Parathyroid adenoma (tissue), 2 donors: Measurements from ENCODE around the gene ERAP2.

ENCODE experiments used
- H2AFZ ChIP-seq: fragments of 300-600 bp; sonication (generic); one replicate; pipeline ENCODE4 v1.7.0; 2017; ENCODE audit warnings: antibody characterized with exemption, mild to moderate bottlenecking
- H3K27ac ChIP-seq: fragments of 300-600 bp; sonication (generic); one replicate; pipeline ENCODE4 v1.7.0; 2017
- H3K27me3 ChIP-seq: fragments of 300-600 bp; sonication (generic); one replicate; pipeline ENCODE4 v1.7.0; 2017; ENCODE audit warnings: low read length; ENCODE audit not compliant: control insufficient read depth, insufficient read depth
- H3K36me3 ChIP-seq: fragments of 300-600 bp; sonication (generic); one replicate; pipeline ENCODE4 v1.7.0; 2017; ENCODE audit warnings: low read length; ENCODE audit not compliant: control insufficient read depth, insufficient read depth
- H3K4me1 ChIP-seq: fragments of 300-600 bp; sonication (generic); one replicate; pipeline ENCODE4 v1.7.0; 2017; ENCODE audit warnings: control low read depth
- H3K4me2 ChIP-seq: fragments of 300-600 bp; sonication (generic); one replicate; pipeline ENCODE4 v1.7.0; 2017; ENCODE audit warnings: low read length
- H3K4me3 ChIP-seq: fragments of 300-600 bp; sonication (generic); one replicate; pipeline ENCODE4 v1.7.0; 2017; ENCODE audit warnings: low read depth, low read length
- H3K79me2 ChIP-seq: fragments of 300-600 bp; sonication (generic); one replicate; pipeline ENCODE4 v1.7.0; 2017; ENCODE audit warnings: control low read depth
- H3K9ac ChIP-seq: fragments of 300-600 bp; sonication (generic); one replicate; pipeline ENCODE4 v1.7.0; 2017; ENCODE audit warnings: mild to moderate bottlenecking
- H3K9me3 ChIP-seq: fragments of 300-600 bp; sonication (generic); one replicate; pipeline ENCODE4 v1.7.0; 2017; ENCODE audit warnings: low read length; ENCODE audit not compliant: control insufficient read depth
- CTCF ChIP-seq: fragments of 300-600 bp; sonication (generic); IDR thresholded peaks from one replicate; pipeline ENCODE4 v1.7.0; 2017; ENCODE audit warnings: antibody characterized with exemption, mild to moderate bottlenecking
- donor health status: primary hyperparathyroidism.

The ERAP2 gene

GRCh38 chr5:96901841-96902240 lies 25.5 kb downstream of the ERAP2 start:
- Histone ChIP-seq H3K9me3 (no peaks in the 10 kb centered on the region), H2AFZ (no peak overlapping the region), H3K79me2 (no peaks in the 10 kb centered on the region), H3K4me3 (no peak overlapping the region), H3K4me2 (no peak overlapping the region), H3K9ac (no peak overlapping the region), H3K36me3 (no peaks in the 10 kb centered on the region), H3K4me1 (no peaks in the 10 kb centered on the region), H3K27me3 (no peaks in the 10 kb centered on the region), H3K27ac (no peak overlapping the region)
- no peak for TF ChIP-seq CTCF

DNA sequence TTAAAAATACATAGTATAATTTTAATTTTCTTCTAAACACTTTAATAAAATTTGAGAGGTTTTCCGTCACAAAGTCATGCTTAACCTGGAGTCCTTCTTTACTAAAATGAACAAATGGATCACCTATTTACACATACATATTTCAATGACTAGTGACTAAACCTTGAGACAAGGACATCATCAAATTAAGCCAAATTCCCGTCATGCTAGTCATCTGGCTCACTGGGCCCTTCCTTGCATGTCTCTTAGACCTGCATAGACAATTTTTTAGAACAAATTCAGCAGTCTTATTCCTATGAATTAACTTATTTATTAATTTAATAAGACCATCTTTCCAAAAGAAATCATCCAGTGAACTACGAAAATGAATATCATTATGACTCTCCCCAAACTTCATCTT lies 26.6 kb downstream of the ERAP2 start:
- H2AFZ ChIP-seq = no peak overlapping the region
- H3K27ac ChIP-seq = no peak overlapping the region
- no peaks in the 10 kb centered on the region for H3K79me2 ChIP-seq
- H3K36me3 ChIP-seq = no peaks in the 10 kb centered on the region
- H3K9ac ChIP-seq = no peak overlapping the region
- TF ChIP-seq CTCF = no peak
- H3K27me3 ChIP-seq = no peaks in the 10 kb centered on the region
- no peaks in the 10 kb centered on the region for H3K4me1 ChIP-seq
- no peak overlapping the region for H3K4me3 ChIP-seq
- H3K9me3 ChIP-seq = no peaks in the 10 kb centered on the region
- H3K4me2 ChIP-seq = no peak overlapping the region

GRCh38 chr5:96903300-96903699 lies 27.0 kb downstream of the ERAP2 start:
- H3K4me1 ChIP-seq = no peaks in the 10 kb centered on the region
- H3K36me3 ChIP-seq = no peaks in the 10 kb centered on the region
- no peaks in the 10 kb centered on the region for H3K79me2 ChIP-seq
- no peak overlapping the region for H3K9ac ChIP-seq
- H3K9me3 ChIP-seq = no peaks in the 10 kb centered on the region
- H3K4me3 ChIP-seq = no peak overlapping the region
- no peak for TF ChIP-seq CTCF
- no peaks in the 10 kb centered on the region for H3K27me3 ChIP-seq
- H3K27ac ChIP-seq = no peak overlapping the region
- no peak overlapping the region for H2AFZ ChIP-seq
- no peak overlapping the region for H3K4me2 ChIP-seq

- H3K36me3 ChIP-seq = no peaks in the 10 kb centered on the region
- H3K9me3 ChIP-seq = no peaks in the 10 kb centered on the region
- H3K27ac ChIP-seq = no peak overlapping the region
These were observed 28.0 kb downstream of the ERAP2 start for GRCh38 chr5:96904054-96904931.

More at GRCh38 chr5:96904054-96904931, 28.0 kb downstream of the ERAP2 start:
- H3K4me3 ChIP-seq = no peak overlapping the region
- TF ChIP-seq CTCF = no peak
- H3K27me3 ChIP-seq = no peaks in the 10 kb centered on the region
- H2AFZ ChIP-seq = no peak overlapping the region
- no peak overlapping the region for H3K9ac ChIP-seq
- H3K4me2 ChIP-seq = no peak overlapping the region
- H3K4me1 ChIP-seq = no peaks in the 10 kb centered on the region
- no peaks in the 10 kb centered on the region for H3K79me2 ChIP-seq
